Measurements from ENCODE around the gene HDAC6.
"Not testable (repeated sequence)": the region's sequence is repeated elsewhere in the genome, so short reads cannot be mapped to it uniquely, and the experiment has no call there.

The HDAC6 gene

DNA sequence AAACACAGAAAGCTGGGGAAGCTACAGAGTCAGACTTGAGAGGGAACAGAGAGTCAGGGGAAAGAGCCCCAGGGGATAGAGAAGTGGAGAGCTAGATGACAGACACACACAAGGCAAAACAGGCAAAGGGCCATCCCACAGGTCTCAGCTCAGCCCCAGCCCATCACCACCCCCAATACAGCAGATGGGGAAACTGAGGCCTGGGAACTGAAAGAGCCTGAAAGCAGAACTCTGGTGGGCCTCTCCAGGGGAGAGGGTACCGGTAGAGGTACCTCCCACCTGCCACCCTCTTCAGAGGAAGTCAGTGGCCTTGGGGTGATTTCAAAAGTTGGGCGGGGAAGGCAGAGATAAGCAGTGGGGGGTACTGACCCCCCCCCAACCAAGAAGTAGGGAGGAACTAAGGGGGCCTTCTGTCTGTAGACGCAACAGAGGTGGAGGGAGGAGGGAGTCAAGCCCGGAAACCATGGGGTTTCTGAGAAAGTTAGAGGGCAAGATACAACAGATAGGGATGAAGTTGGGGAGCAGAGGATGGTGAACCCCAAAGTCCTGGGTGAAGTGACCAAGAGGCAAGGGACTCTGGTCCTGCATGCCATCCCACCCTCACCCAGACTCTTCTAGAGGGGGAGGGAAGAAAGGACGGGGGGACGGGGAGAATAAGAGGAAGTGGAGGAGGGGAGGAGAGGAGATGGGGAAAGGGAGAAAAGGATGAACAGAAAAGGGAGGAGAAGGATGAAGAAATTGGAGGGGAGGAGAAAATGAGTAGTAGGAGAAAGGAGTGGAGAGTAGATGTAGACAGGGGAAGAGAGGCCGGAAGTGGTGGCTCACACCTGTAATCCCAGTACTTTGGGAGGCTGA is 12.3 kb upstream of the HDAC6 start:
- DNase-seq, result no peak

DNA sequence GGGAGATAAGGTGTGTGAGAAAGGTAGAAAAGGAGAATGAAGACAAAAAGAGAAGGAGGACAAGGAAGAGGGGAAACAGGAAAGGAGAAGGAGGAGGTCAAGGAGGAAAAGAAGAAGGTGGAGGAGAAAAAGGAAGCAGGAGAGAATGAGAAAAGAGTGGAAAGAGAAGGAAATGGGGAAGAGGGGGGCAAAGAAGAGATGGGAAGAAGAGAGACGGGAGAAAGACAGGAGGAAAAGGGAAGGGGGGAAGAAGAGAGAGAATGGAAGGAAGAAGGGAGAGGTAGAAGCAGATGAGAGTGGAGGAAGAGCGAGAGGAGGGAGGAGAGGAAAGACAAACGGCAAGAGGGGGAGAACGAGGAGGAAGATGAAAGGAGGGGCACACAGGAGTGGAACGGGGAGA is 11.4 kb upstream of the HDAC6 start:
- DNase-seq, result no peak

GRCh38 chrX:48791063-48791820 is 10.6 kb upstream of the HDAC6 start:
- no peak for DNase-seq

DNA sequence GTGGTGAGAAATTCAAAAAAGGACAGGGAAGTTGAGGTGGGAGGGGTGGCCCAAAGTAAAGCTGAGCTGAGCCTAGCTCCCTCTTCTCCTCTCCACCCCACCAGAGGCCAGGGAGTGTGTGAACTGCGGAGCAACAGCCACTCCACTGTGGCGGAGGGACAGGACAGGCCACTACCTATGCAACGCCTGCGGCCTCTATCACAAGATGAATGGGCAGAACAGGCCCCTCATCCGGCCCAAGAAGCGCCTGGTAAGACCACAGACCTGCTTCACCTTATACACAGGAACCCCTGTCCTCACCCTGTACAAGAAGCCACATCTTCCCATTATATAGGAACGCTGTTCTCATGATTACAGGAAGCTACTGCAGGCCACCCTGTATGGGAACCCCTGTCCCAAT is 9.6 kb upstream of the HDAC6 start:
- DNase-seq, result no peak

- DNase-seq, result no peak
Measured at GRCh38 chrX:48793935-48794334, 7.9 kb upstream of the HDAC6 start.

GRCh38 chrX:48794340-48794910 is 7.4 kb upstream of the HDAC6 start:
- no peak for DNase-seq

DNA sequence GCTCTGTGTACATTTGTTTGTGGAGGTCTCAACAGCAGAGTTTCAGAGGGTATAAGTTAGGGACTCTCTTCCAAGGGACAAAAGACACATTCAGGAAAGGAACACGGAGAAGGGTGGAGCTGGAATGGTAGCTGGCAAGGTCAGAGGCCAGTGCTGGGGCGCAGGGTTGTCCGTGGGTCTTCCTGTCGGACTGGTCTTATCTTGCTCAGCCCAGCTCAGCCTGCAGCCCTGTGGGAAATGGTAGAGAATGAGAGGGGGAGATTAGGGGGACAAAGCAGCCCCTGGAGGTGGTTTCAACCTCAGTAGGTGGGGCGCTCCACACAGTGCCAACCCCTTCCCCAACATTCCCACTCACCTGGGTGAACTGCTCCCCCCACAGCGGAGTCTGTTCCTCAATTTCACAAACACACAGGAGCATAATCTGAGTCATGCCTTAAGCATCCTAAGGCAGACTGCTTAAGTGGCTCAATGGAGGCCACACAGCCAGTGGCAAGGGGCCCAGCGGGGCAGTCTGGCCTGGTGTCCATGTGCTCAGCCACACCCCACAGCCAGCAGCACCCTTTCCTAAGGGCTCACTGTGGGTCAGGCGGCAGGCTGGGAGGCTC is 6.9 kb upstream of the HDAC6 start:
- no peak for DNase-seq

GRCh38 chrX:48798318-48798717 is 3.5 kb upstream of the HDAC6 start:
- no peak for DNase-seq

DNA sequence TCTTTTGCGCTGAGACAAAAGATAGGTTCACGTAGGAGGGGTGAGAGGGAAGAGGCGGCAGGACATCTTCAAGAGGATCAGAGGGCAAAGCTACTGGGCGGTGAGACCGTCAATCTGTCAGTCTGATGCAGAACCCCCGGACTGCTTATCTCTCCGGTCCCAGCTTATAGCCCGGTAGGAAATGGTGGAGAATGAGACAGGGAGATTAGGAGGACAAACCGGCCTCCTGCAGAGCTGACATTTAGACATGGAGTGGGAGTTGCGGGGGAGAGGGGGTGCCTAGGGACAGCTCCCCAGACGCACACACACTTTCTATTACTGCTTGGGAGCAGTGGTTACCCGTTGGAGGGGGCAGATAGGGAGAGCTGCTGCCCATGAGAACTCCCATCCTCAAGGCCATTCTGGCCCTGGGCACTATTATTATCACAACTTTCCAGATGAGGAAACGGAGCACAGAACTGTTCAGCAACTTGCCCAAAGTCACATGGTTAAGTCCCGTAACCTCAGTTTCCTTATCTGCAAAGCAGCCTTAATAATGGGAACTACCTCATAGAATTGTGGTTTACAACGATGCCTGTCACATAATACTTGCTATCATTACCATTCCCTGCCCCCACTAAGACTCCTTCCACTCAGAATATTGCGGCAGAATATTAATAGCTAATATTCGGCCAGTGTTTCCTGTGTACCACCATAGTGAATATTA is 1.1 kb upstream of the HDAC6 start:
- peak in 1 of 56 donors; percentile 1 for DNase-seq

- DNase-seq, result peak in 23 of 56 donors; percentile 10 to 58 (median 45)
Measured at GRCh38 chrX:48802089-48802904, 430 bp downstream of the HDAC6 start.

DNA sequence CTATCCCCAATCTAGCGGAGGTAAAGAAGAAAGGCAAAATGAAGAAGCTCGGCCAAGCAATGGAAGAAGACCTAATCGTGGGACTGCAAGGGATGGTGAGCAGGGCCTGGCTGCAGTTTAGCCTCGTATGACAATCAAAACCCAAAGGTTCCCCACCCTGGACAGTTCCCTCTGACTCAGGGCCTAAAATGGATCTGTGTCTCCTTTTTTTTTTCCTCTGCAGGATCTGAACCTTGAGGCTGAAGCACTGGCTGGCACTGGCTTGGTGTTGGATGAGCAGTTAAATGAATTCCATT is 986 bp downstream of the HDAC6 start:
- no peak for DNase-seq

DNA sequence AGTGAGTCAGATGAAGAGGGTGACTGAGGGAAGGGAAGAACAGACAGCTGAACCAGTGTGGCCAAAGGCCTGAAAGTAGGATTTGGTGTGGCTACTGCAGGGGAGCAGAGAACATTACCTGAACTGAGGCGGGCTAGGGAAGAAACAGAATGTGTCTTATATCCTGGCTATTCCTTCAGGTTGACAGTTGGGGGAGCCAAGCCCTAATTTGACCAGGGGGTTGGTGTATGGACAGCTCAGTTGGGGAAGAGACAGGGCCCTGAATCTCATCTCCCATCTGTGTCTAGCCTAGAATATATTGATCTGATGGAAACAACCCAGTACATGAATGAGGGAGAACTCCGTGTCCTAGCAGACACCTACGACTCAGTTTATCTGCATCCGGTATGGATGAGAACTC is 4.2 kb downstream of the HDAC6 start:
- no peak for DNase-seq

GRCh38 chrX:48813644-48814043 is 11.8 kb downstream of the HDAC6 start:
- peak in 1 of 56 donors; percentile 4 for DNase-seq

- no peak for DNase-seq
Measured at GRCh38 chrX:48814722-48815121, 12.9 kb downstream of the HDAC6 start.

- no peak for DNase-seq
Measured at GRCh38 chrX:48815266-48815665, 13.4 kb downstream of the HDAC6 start.

GRCh38 chrX:48816014-48816810 is 14.3 kb downstream of the HDAC6 start:
- no peak for DNase-seq

DNA sequence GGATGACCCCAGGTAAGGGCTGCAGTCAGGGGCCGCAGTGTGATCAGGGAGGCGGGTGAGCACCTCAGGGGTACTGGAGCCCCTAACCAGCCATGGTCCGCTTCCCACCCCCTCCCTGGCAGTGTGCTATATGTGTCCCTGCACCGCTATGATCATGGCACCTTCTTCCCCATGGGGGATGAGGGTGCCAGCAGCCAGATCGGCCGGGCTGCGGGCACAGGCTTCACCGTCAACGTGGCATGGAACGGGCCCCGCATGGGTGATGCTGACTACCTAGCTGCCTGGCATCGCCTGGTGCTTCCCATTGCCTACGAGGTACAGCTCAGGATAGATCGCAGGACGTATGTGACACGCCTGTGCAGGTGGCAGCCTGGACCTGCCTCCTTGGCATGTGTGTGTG is 16.2 kb downstream of the HDAC6 start:
- DNase-seq, result no peak

DNA sequence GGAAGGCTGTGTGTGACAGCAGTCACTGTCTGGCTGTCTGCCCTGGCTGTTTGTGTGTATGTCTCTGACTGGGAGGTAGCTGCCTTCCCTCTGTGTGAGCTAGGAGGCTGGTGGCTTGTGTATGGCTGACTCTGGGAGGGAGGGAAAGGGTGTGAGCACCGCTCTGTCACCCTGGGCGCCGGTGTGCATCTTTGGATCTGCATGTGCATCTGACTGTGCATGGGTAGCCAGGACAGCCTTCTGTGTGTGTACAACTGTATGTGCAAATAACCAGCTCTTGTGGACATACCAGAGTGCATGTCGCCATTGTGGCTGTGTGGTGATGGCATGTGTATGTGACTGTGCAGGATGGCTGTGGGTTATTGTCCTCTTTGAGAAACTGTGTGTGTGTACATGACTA is 17.0 kb downstream of the HDAC6 start:
- no peak for DNase-seq

DNA sequence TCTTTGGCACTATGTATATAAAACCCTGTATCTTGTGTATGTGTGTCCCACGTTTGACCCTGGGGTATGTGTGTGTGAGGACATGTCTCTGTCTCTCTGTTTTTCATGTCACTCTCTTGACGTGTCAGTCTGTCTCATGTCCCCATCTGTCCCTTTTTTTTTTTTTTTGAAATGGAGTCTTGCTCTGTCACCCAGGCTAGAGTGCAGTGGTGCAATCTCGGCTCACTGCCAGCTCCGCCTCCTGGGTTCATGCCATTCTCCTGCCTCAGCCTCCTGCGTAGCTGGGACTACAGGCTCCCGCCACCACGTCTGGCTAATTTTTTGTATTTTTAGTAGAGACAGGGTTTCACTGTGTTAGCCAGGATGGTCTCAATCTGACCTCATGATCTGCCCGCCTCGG is 17.5 kb downstream of the HDAC6 start:
- DNase-seq, result not testable (repeated sequence)

DNA sequence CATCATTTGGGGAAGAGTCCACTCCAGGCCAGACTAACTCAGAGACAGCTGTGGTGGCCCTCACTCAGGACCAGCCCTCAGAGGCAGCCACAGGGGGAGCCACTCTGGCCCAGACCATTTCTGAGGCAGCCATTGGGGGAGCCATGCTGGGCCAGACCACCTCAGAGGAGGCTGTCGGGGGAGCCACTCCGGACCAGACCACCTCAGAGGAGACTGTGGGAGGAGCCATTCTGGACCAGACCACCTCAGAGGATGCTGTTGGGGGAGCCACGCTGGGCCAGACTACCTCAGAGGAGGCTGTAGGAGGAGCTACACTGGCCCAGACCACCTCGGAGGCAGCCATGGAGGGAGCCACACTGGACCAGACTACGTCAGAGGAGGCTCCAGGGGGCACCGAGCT is 21.2 kb downstream of the HDAC6 start:
- no peak for DNase-seq
